Left lung (tissue), 10 donors: ENCODE measurements around the gene ZC3H8. TPM values are rescaled to one million over a fixed set of nuclear protein-coding genes. Genes with fewer than 3 reads are reported as not detected.

Experiments
- ATAC-seq: fragments of 200-7000 bp; cut with Tn5 transposase; one replicate; pipeline ENCODE4 v1.9.1; 2020; ENCODE audit warnings: moderate library complexity
- DNase-seq, 4 donors: peaks; one replicate each; pipeline ENCODE4 v3.0.0-alpha.2; 2013 to 2020
- H3K27ac ChIP-seq, 2 donors: fragments of 200-600 bp; sonication (generic) in 1 of 2; one replicate each; pipeline versions ENCODE4 v1.5.0 to v1.8.0; 2020 to 2021
- H3K27me3 ChIP-seq, 2 donors: fragments of 200-600 bp; sonication (generic) in 1 of 2; one replicate each; pipeline versions ENCODE4 v1.5.0 to v1.8.0; 2020 to 2021
- H3K36me3 ChIP-seq, 2 donors: fragments of 200-600 bp; sonication (generic) in 1 of 2; one replicate each; pipeline versions ENCODE4 v1.5.0 to v1.8.0; 2020 to 2021
- H3K4me1 ChIP-seq, 2 donors: fragments of 200-600 bp; one replicate each; pipeline ENCODE4 v1.8.0; 2021
- H3K4me3 ChIP-seq, 2 donors: fragments of 200-600 bp; sonication (generic) in 1 of 2; one replicate each; pipeline versions ENCODE4 v1.5.0 to v1.8.0; 2020 to 2021; ENCODE audit warnings: mild to moderate bottlenecking in 1 of 2
- H3K9me3 ChIP-seq, 2 donors: fragments of 200-600 bp; sonication (generic) in 1 of 2; one replicate each; pipeline versions ENCODE4 v1.5.0 to v1.8.0; 2020 to 2021
- CTCF ChIP-seq, 2 donors: fragments of 200-600 bp; sonication (generic) in 1 of 2; IDR thresholded peaks; one replicate each; pipeline versions ENCODE4 v1.5.0 to v1.8.0; 2021; ENCODE audit warnings: antibody characterized with exemption in 2 of 2
- intact Hi-C, 2 donors: fragments of 100-400 bp; cut with DNase I; formaldehyde crosslinking; loops; one replicate each; pipeline versions ENCODE4 v1.11.2 to v1.14.2; 2022
- polyA plus RNA-seq, 6 donors: library from polyadenylated mRNA; unstranded; fragments of 120-200 nt; gene quantifications; one replicate each; pipeline ENCODE4 v1.2.1, GENCODE V29; 2013; ENCODE audit not compliant: insufficient read length in 6 of 6
- total RNA-seq, 2 donors: library from RNA; stranded (reverse); fragmentation: NEBNext Ultra II Directional; extraction: Animal tissue kit (Norgen Biotek cat#: 25700); gene quantifications; one replicate each; pipeline ENCODE4 v1.2.1, GENCODE V29; 2021
- donor health status: DM: no; HTN: yes; CAD: no.
- donor health status: DM: no; HTN: no; CAD: no.

ZC3H8 gene
- total and polyA plus RNA-seq, 8 donors: 4.5 to 29.4 (median 21.4) TPM

- TF ChIP-seq CTCF (IDR thresholded peaks at IDR 0.05): no peak
- Histone ChIP-seq H3K4me1 (no peaks in the 10 kb centered on the region), H3K9me3 (no peaks in the 10 kb centered on the region), H3K27me3 (no peaks in the 10 kb centered on the region), H3K4me3 (no peak overlapping the region), H3K36me3 (no peaks in the 10 kb centered on the region), H3K27ac (no peak overlapping the region)
- intact Hi-C loops: no loop called here
- DNase-seq (no peak), ATAC-seq (no peak)
These were observed 90.0 kb downstream of the ZC3H8 start for GRCh38 chr2:112164876-112165275.

GRCh38 chr2:112163541-112163981 is 91.3 kb downstream of the ZC3H8 start:
- TF ChIP-seq CTCF (IDR thresholded peaks at IDR 0.05): no peak
- H3K36me3 ChIP-seq: no peaks in the 10 kb centered on the region
- no peaks in the 10 kb centered on the region for H3K27me3 ChIP-seq
- H3K27ac ChIP-seq: no peak overlapping the region
- intact Hi-C loops: no loop called here
- ATAC-seq (no peak), DNase-seq (no peak)
- H3K4me3 ChIP-seq: no peak overlapping the region
- no peaks in the 10 kb centered on the region for H3K9me3 ChIP-seq
- H3K4me1 ChIP-seq: no peaks in the 10 kb centered on the region

- Histone ChIP-seq H3K4me3 (no peak overlapping the region), H3K9me3 (no peaks in the 10 kb centered on the region), H3K4me1 (no peaks in the 10 kb centered on the region), H3K27ac (no peak overlapping the region), H3K27me3 (no peaks in the 10 kb centered on the region), H3K36me3 (no peaks in the 10 kb centered on the region)
- DNase-seq (no peak), ATAC-seq (no peak)
- TF ChIP-seq CTCF (IDR thresholded peaks at IDR 0.05): no peak
- intact Hi-C loops: no loop called here
These were observed 91.9 kb downstream of the ZC3H8 start for GRCh38 chr2:112162956-112163355.

GRCh38 chr2:112162341-112162740 is 92.5 kb downstream of the ZC3H8 start:
- H3K27me3 ChIP-seq: no peaks in the 10 kb centered on the region
- intact Hi-C loops: no loop called here
- DNase-seq (no peak), ATAC-seq (no peak)
- H3K36me3 ChIP-seq: no peaks in the 10 kb centered on the region
- H3K4me3 ChIP-seq: no peak overlapping the region
- H3K9me3 ChIP-seq: no peaks in the 10 kb centered on the region
- TF ChIP-seq CTCF (IDR thresholded peaks at IDR 0.05): no peak
- H3K4me1 ChIP-seq: no peaks in the 10 kb centered on the region
- H3K27ac ChIP-seq: no peak overlapping the region

Other genes starting within 250 kb of the ZC3H8 start
- gene TMEM87B, start 199.8 kb downstream of the ZC3H8 start, total RNA-seq: 10 to 100 TPM; 32.2 to 36.8 TPM
- gene TMEM87B, start 199.8 kb downstream of the ZC3H8 start, polyA plus RNA-seq: 10 to 100 TPM; 24.6 to 31.2 (median 27.3) TPM
- gene FBLN7, start 116.7 kb downstream of the ZC3H8 start, total RNA-seq: 1 to 10 TPM; 2.6 to 3.1 TPM
- 10 to 100 TPM; 10.6 to 19.1 (median 13.6) TPM for gene FBLN7, start 116.7 kb downstream of the ZC3H8 start, polyA plus RNA-seq
- gene ZC3H6, start 20.6 kb upstream of the ZC3H8 start, total RNA-seq: 1 to 10 TPM; 8.7 to 10.0 TPM
- 10 to 100 TPM in 2 of 6 donors, 1 to 10 TPM in 4; 8.2 to 11.9 (median 9.8) TPM for gene ZC3H6, start 20.6 kb upstream of the ZC3H8 start, polyA plus RNA-seq
- gene RGPD8, start 178.6 kb upstream of the ZC3H8 start, total RNA-seq: 10 to 100 TPM; 14.9 to 15.1 TPM
- 1 to 10 TPM; 2.6 to 6.6 (median 5.6) TPM for gene RGPD8, start 178.6 kb upstream of the ZC3H8 start, polyA plus RNA-seq
- 10 to 100 TPM; 40.1 to 51.2 TPM for gene TTL, start 227.1 kb upstream of the ZC3H8 start, total RNA-seq
- 10 to 100 TPM; 49.4 to 62.3 (median 54.9) TPM for gene TTL, start 227.1 kb upstream of the ZC3H8 start, polyA plus RNA-seq